ENCODE results near the gene NDUFB5. TPM values are rescaled to one million over a fixed set of nuclear protein-coding genes. Genes with fewer than 3 reads are reported as not detected.

Gene NDUFB5
- total RNA-seq, 2 donors from 2014 or later: 103 to 116 TPM

DNA sequence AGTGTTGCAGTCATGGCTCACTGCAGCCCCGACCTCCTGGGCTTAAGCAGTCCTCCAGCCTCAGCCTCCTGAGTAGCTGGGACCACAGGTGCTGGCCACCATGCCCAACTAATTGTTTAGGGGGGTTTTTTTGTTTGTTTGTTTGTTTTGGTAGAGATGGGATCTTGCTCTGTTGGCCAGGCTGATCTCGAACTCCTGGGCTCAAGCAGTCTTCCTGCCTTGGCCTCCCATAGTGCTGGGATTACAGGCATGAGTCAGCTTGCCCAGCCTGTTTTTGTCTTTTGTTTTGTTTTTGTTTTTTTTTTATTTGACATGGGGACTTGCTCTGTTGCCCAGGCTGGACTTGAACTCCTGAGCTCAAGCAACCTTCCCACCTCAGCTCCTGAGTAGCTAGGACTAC lies 17.4 kb downstream of the NDUFB5 start:
- Mint-ChIP-seq H3K36me3 (ENCODE audit: low read depth) (peaks cover 75% of the 10 kb centered on the region), H3K4me1 (no peaks in the 10 kb centered on the region), H3K27ac (no peak overlapping the region), H3K4me3 (no peak overlapping the region), H3K27me3 (ENCODE audit: insufficient read depth) (no peaks in the 10 kb centered on the region), H3K9me3 (peaks cover 5% of the 10 kb centered on the region)
- no peak overlapping the region for H3K4me3 ChIP-seq (ENCODE audit: low read length)
- no peak overlapping the region for H3K27ac ChIP-seq (ENCODE audit: low read depth, low read length)
- DNase-seq: no peak
- H3K36me3 ChIP-seq (ENCODE audit: control insufficient read depth, insufficient read depth, low read length): peaks cover 62% of the 10 kb centered on the region
- 94 to 100% methylated on average over 1 to 2 of the region's 2 CpGs for WGBS, 2 experiments (ENCODE audit: insufficient coverage in 1 of 2, insufficient read length in 1 of 2)
- no peaks in the 10 kb centered on the region for H3K9me3 ChIP-seq (ENCODE audit: control insufficient read depth, low read length)
- TF ChIP-seq, protein P1, sequence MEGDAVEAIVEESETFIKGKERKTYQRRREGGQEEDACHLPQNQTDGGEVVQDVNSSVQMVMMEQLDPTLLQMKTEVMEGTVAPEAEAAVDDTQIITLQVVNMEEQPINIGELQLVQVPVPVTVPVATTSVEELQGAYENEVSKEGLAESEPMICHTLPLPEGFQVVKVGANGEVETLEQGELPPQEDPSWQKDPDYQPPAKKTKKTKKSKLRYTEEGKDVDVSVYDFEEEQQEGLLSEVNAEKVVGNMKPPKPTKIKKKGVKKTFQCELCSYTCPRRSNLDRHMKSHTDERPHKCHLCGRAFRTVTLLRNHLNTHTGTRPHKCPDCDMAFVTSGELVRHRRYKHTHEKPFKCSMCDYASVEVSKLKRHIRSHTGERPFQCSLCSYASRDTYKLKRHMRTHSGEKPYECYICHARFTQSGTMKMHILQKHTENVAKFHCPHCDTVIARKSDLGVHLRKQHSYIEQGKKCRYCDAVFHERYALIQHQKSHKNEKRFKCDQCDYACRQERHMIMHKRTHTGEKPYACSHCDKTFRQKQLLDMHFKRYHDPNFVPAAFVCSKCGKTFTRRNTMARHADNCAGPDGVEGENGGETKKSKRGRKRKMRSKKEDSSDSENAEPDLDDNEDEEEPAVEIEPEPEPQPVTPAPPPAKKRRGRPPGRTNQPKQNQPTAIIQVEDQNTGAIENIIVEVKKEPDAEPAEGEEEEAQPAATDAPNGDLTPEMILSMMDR (conservative IDR thresholded peaks at IDR 0.05): no peak
- H3K9ac ChIP-seq (ENCODE audit: extremely low read depth, low read length, poor library complexity, severe bottlenecking): no peak overlapping the region
- H3K27me3 ChIP-seq (ENCODE audit: control insufficient read depth, insufficient read depth, low read length, poor library complexity, severe bottlenecking): no peaks in the 10 kb centered on the region
- no peaks in the 10 kb centered on the region for H3K4me1 ChIP-seq (ENCODE audit: control insufficient read depth, insufficient read depth, low read length)

DNA sequence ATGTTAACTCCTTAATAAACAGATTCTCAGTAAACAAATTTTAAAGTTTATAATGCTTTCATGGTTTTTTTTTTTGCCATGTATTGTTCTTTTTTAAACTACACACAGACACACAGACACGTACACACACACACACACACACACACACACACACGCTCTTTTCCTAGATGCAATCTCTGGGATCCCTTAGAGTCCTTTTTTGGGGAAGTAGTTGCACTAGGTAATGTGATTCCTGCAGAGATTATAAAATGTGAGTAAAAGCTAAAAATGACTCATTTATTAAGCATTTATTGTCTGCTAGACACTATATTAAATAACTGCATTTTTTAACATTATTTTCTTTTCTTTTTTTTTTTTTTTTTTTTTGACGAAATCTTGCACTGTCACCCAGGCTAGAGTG lies 19.9 kb downstream of the NDUFB5 start:
- 93% methylated on average over 1 of the region's 3 CpGs; no CpG with 5 or more reads in 1 of the 2 experiments for WGBS, 2 experiments (ENCODE audit: insufficient coverage in 1 of 2, insufficient read length in 1 of 2)
- Histone ChIP-seq H3K4me3 (ENCODE audit: low read length) (no peak overlapping the region), H3K27ac (ENCODE audit: low read depth, low read length) (no peak overlapping the region), H3K36me3 (ENCODE audit: control insufficient read depth, insufficient read depth, low read length) (peaks cover 44% of the 10 kb centered on the region), H3K9ac (ENCODE audit: extremely low read depth, low read length, poor library complexity, severe bottlenecking) (no peak overlapping the region), H3K9me3 (ENCODE audit: control insufficient read depth, low read length) (no peaks in the 10 kb centered on the region), H3K4me1 (ENCODE audit: control insufficient read depth, insufficient read depth, low read length) (no peaks in the 10 kb centered on the region), H3K27me3 (ENCODE audit: control insufficient read depth, insufficient read depth, low read length, poor library complexity, severe bottlenecking) (no peaks in the 10 kb centered on the region)
- Mint-ChIP-seq H3K36me3 (ENCODE audit: low read depth) (peaks cover 53% of the 10 kb centered on the region), H3K4me1 (no peaks in the 10 kb centered on the region), H3K4me3 (no peak overlapping the region), H3K27me3 (ENCODE audit: insufficient read depth) (no peaks in the 10 kb centered on the region), H3K27ac (no peak overlapping the region), H3K9me3 (peaks cover 2% of the 10 kb centered on the region)
- TF ChIP-seq, protein P1 (conservative IDR thresholded peaks at IDR 0.05): no peak
- DNase-seq: no peak

DNA sequence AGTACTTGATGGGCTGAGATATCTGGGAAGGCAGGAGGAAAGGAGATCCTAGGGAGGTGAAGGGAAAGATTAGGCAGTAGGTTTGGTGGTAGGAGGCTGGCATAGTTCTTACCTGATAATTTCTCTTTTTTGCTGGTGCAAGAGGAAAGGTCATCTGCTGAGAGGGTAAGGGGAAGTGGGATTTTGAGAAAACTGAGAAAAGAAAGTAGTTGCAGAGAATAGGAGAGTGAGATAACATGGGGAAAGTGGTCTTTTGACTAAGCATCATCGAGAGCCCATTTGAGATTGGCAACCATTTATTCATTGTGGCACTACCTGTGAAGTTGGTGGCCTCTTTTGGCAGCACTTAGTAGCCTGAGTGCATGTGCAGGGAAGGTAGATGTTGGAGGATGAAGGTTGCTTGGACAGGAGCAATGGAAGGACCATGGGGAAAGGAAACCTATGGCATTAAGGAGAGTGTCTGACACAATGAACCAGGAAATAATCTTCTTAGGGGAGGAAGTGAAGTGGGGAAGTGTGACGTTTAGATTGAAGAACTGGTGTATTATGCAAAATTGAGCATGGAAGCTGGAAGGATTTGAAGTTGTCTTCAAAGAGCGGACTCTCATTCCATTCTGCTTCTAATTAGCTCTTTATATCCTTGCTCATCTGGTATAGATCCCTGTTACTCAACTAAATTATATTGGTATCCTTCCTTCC lies 26.3 kb downstream of the NDUFB5 start:
- Histone ChIP-seq H3K4me3 (ENCODE audit: low read length) (no peak overlapping the region), H3K27me3 (ENCODE audit: control insufficient read depth, insufficient read depth, low read length, poor library complexity, severe bottlenecking) (no peaks in the 10 kb centered on the region), H3K9me3 (ENCODE audit: control insufficient read depth, low read length) (no peaks in the 10 kb centered on the region), H3K36me3 (ENCODE audit: control insufficient read depth, insufficient read depth, low read length) (no peaks in the 10 kb centered on the region), H3K9ac (ENCODE audit: extremely low read depth, low read length, poor library complexity, severe bottlenecking) (no peak overlapping the region), H3K27ac (ENCODE audit: low read depth, low read length) (no peak overlapping the region), H3K4me1 (ENCODE audit: control insufficient read depth, insufficient read depth, low read length) (no peaks in the 10 kb centered on the region)
- no peak overlapping the region for H3K27ac Mint-ChIP-seq
- peaks cover under 1% of the 10 kb centered on the region for H3K36me3 Mint-ChIP-seq (ENCODE audit: low read depth)
- no peaks in the 10 kb centered on the region for H3K27me3 Mint-ChIP-seq (ENCODE audit: insufficient read depth)
- H3K9me3 Mint-ChIP-seq: no peaks in the 10 kb centered on the region
- WGBS, 2 experiments (ENCODE audit: insufficient coverage in 1 of 2, insufficient read length in 1 of 2): 60 to 70% methylated on average over 1 to 3 of the region's 3 CpGs
- no peaks in the 10 kb centered on the region for H3K4me1 Mint-ChIP-seq
- DNase-seq: no peak
- TF ChIP-seq, protein P1 (conservative IDR thresholded peaks at IDR 0.05): no peak
- H3K4me3 Mint-ChIP-seq: no peak overlapping the region
